Gastrocnemius medialis (tissue), 4 donors: ENCODE results near the gene FALEC. TPM values are rescaled to one million over a fixed set of nuclear protein-coding genes. Genes with fewer than 3 reads are reported as not detected.
A peak's percentile ranks its signal among the peaks of the same experiment; 100 is the strongest.

ENCODE experiments used
- ATAC-seq, 2 donors: fragments of 150-250 bp; one replicate each; pipeline ENCODE4 v1.9.1; 2016
- DNase-seq, 2 donors: peaks; one replicate each; pipeline ENCODE4 v3.0.0-alpha.2; 2019
- H3K27ac ChIP-seq, 4 donors: fragments of 200-600 bp; sonication (generic); 1 replicate in 1 of 4; 2 replicates in 3 of 4; pipeline ENCODE4 v1.5.1; 2016 to 2018; ENCODE audit warnings: mild to moderate bottlenecking in 2 of 4, moderate library complexity in 1 of 4
- H3K27me3 ChIP-seq, 3 donors: fragments of 200-600 bp; sonication (generic) in 2 of 3; 1 replicate in 1 of 3; 2 replicates in 2 of 3; pipeline versions ENCODE4 v1.5.1 to v1.6.0; 2016 to 2019; ENCODE audit warnings: mild to moderate bottlenecking in 1 of 3, moderate library complexity in 1 of 3
- H3K36me3 ChIP-seq, 2 donors: fragments of 200-600 bp; sonication (generic) in 1 of 2; one replicate each; pipeline ENCODE4 v1.5.1; 2017 to 2018
- H3K4me1 ChIP-seq, 2 donors: fragments of 200-600 bp; sonication (generic) in 1 of 2; one replicate each; pipeline ENCODE4 v1.5.1; 2016 to 2017; ENCODE audit warnings: mild to moderate bottlenecking in 2 of 2
- H3K4me3 ChIP-seq, 4 donors: fragments of 200-600 bp; sonication (generic) in 3 of 4; 1 replicate in 1 of 4; 2 replicates in 3 of 4; pipeline ENCODE4 v1.5.1; 2016 to 2019; ENCODE audit warnings: mild to moderate bottlenecking in 2 of 4
- H3K9me3 ChIP-seq, 3 donors: fragments of 200-600 bp; sonication (generic) in 2 of 3; 1 replicate in 1 of 3; 2 replicates in 2 of 3; pipeline ENCODE4 v1.5.1; 2016 to 2019
- CTCF ChIP-seq, 5 experiments: fragments of 450-650 bp in 3 of 5; fragments of 200-600 bp in 2 of 5; sonication (generic) in 2 of 5; IDR thresholded peaks in 4 of 5; conservative IDR thresholded peaks in 1 of 5; 1 replicate in 4 of 5; 2 replicates in 1 of 5; pipeline ENCODE4 v1.5.1; 2016 to 2019; ENCODE audit warnings: antibody characterized with exemption in 5 of 5, mild to moderate bottlenecking in 3 of 5, moderate library complexity in 3 of 5
- POLR2A ChIP-seq, 2 donors: fragments of 450-650 bp; IDR thresholded peaks; one replicate each; pipeline ENCODE4 v1.6.1; 2017; ENCODE audit warnings: antibody characterized with exemption in 2 of 2, mild to moderate bottlenecking in 2 of 2, moderate library complexity in 2 of 2
- in situ Hi-C, 4 donors: fragments of 200-750 bp; cut with MboI; loops; one replicate each; pipeline versions ENCODE4 v1.15.0 to v1.8.0; 2017; ENCODE audit warnings: low sequenced_read_pairs in 4 of 4
- intact Hi-C: fragments of 100-400 bp; cut with DNase I; formaldehyde crosslinking; loops from one replicate; pipeline ENCODE4 v1.15.1; 2023; ENCODE audit warnings: low total_unique reads
- total RNA-seq, 4 donors: library from RNA; depleted of rRNA; stranded (reverse); fragments of >200 nt; gene quantifications; one replicate each; pipeline versions ENCODE4 v1.1.0 to v1.2.3, GENCODE V29; 2016

The FALEC gene
- total RNA-seq, 4 donors from 2014 or later: not detected

GRCh38 chr1:150514913-150515327 is 632 bp upstream of the FALEC start:
- intact Hi-C loops: loop anchor here (2.0 to 10.0 kb wide), 2 partner anchors 28 to 150 kb away; partner anchors contain the start of genes RPRD2 and TARS2
- in situ Hi-C loops: no loop called here
- Histone ChIP-seq H3K9me3 (no peaks in the 10 kb centered on the region), H3K27ac (peak overlapping the region; percentile 87 to 94 (median 92)), H3K4me1 (peaks cover 6 to 14% of the 10 kb centered on the region in 2 donors), H3K36me3 (peaks cover 0 to 12% of the 10 kb centered on the region in 2 donors), H3K4me3 (peak overlapping the region; percentile 56 to 79 (median 67)), H3K27me3 (no peaks in the 10 kb centered on the region)
- TF ChIP-seq CTCF (IDR thresholded peaks at IDR 0.05 in 4 of 5, conservative IDR thresholded peaks at IDR 0.05 in 1 of 5): no peak
- no peak for TF ChIP-seq POLR2A (IDR thresholded peaks at IDR 0.05)
- DNase-seq (no peak), ATAC-seq (peak in 1 of 2 donors; percentile 37)

GRCh38 chr1:150516050-150516591 is 569 bp downstream of the FALEC start:
- intact Hi-C loops: loop anchor here (10.0 kb wide), 1 partner anchor 151 kb away; the partner anchor contains the start of gene RPRD2
- H3K36me3 ChIP-seq: peaks cover 0 to 7% of the 10 kb centered on the region in 2 donors
- no peaks in the 10 kb centered on the region for H3K9me3 ChIP-seq
- peak overlapping the region; percentile 56 to 79 (median 67) for H3K4me3 ChIP-seq
- peak overlapping the region; percentile 87 to 94 (median 92) for H3K27ac ChIP-seq
- peaks cover 6 to 14% of the 10 kb centered on the region in 2 donors for H3K4me1 ChIP-seq
- peak in 1 of 2 donors; percentile 6 for ATAC-seq
- DNase-seq: no peak
- no peak for TF ChIP-seq POLR2A (IDR thresholded peaks at IDR 0.05)
- TF ChIP-seq CTCF (IDR thresholded peaks at IDR 0.05 in 4 of 5, conservative IDR thresholded peaks at IDR 0.05 in 1 of 5): peak in 1 of 5 experiments; percentile 17
- in situ Hi-C loops: no loop called here
- H3K27me3 ChIP-seq: no peaks in the 10 kb centered on the region

- Histone ChIP-seq H3K4me1 (peaks cover 11 to 17% of the 10 kb centered on the region in 2 donors), H3K9me3 (no peaks in the 10 kb centered on the region), H3K4me3 (peak overlapping the region in 2 of 4 donors; percentile 63 to 71), H3K27me3 (no peaks in the 10 kb centered on the region), H3K27ac (peak overlapping the region; percentile 87 to 94 (median 92)), H3K36me3 (peaks cover 0 to 2% of the 10 kb centered on the region in 2 donors)
- no peak for DNase-seq
- TF ChIP-seq CTCF (IDR thresholded peaks at IDR 0.05 in 4 of 5, conservative IDR thresholded peaks at IDR 0.05 in 1 of 5): no peak
- no peak for TF ChIP-seq POLR2A (IDR thresholded peaks at IDR 0.05)
- in situ Hi-C loops (no loop called here), intact Hi-C loops (loop anchor here (10.0 kb wide), 1 partner anchor 152 kb away; the partner anchor contains the start of gene RPRD2)
- ATAC-seq: no peak
Observed at GRCh38 chr1:150516616-150517015, 1.1 kb downstream of the FALEC start.

GRCh38 chr1:150521196-150521968 is 5.8 kb downstream of the FALEC start:
- no peak for TF ChIP-seq POLR2A (IDR thresholded peaks at IDR 0.05)
- TF ChIP-seq CTCF (IDR thresholded peaks at IDR 0.05 in 4 of 5, conservative IDR thresholded peaks at IDR 0.05 in 1 of 5): no peak
- in situ Hi-C loops: no loop called here
- Histone ChIP-seq H3K27me3 (no peaks in the 10 kb centered on the region), H3K9me3 (no peaks in the 10 kb centered on the region), H3K27ac (peak overlapping the region; percentile 39 to 56 (median 52)), H3K36me3 (no peaks in the 10 kb centered on the region), H3K4me1 (peaks cover 12 to 13% of the 10 kb centered on the region in 2 donors), H3K4me3 (no peak overlapping the region)
- no peak for DNase-seq
- intact Hi-C loops: no loop called here
- ATAC-seq: peak in 1 of 2 donors; percentile 66
